Measurements from ENCODE around the gene SFXN5. TPM values are rescaled to one million over a fixed set of nuclear protein-coding genes. Genes with fewer than 3 reads are reported as not detected.

The SFXN5 gene
- total RNA-seq, 1 experiment from 2014 or later, result 6.0 TPM

DNA sequence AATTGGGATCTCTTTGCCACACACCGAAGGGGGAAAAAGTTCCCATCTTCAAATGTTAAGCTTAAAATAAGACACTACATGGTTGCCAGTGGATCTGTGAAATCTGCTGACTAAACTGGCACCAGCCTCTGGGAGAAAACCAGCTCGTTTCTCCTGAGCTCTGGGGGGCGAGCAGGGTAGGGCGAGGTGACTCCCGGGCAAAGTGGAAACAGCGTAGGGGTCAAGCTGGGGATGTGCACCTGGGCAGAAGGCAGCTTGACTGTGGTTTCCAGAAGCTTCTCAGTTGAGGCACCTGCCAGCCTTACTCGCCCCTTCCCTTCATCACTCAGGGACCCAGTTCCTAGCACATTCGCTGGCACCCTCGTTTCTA lies 62.8 kb downstream of the SFXN5 start:
- H3K36me3 Mint-ChIP-seq (ENCODE audit: insufficient read depth, unreplicated experiment), result no peaks in the 10 kb centered on the region
- peaks cover 3% of the 10 kb centered on the region for H3K4me1 Mint-ChIP-seq (ENCODE audit: insufficient read depth, unreplicated experiment)
- no TSS peak for BruUV-seq (replicated peaks)
- no peak for DNase-seq (ENCODE audit: unreplicated experiment)
- POLR2A ChIA-PET, result no interaction called here
- CTCF ChIA-PET, result interaction anchor here (0.7 to 4.5 kb wide), 3 partner anchors 15 to 23 kb away, joined by 3 to 17 read pairs (median 7); no protein-coding TSS in a partner anchor
- no peak overlapping the region for H3K4me3 Mint-ChIP-seq (ENCODE audit: unreplicated experiment)
- intact Hi-C loops (cut with micrococcal nuclease), result no loop called here
- TF ChIP-seq, protein P1, sequence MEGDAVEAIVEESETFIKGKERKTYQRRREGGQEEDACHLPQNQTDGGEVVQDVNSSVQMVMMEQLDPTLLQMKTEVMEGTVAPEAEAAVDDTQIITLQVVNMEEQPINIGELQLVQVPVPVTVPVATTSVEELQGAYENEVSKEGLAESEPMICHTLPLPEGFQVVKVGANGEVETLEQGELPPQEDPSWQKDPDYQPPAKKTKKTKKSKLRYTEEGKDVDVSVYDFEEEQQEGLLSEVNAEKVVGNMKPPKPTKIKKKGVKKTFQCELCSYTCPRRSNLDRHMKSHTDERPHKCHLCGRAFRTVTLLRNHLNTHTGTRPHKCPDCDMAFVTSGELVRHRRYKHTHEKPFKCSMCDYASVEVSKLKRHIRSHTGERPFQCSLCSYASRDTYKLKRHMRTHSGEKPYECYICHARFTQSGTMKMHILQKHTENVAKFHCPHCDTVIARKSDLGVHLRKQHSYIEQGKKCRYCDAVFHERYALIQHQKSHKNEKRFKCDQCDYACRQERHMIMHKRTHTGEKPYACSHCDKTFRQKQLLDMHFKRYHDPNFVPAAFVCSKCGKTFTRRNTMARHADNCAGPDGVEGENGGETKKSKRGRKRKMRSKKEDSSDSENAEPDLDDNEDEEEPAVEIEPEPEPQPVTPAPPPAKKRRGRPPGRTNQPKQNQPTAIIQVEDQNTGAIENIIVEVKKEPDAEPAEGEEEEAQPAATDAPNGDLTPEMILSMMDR (IDR thresholded peaks at IDR 0.05; ENCODE audit: unreplicated experiment), result no peak
- no peak overlapping the region for H3K27ac Mint-ChIP-seq (ENCODE audit: low read depth, unreplicated experiment)
- no peaks in the 10 kb centered on the region for H3K9me3 Mint-ChIP-seq (ENCODE audit: unreplicated experiment)
- H3K27me3 Mint-ChIP-seq (ENCODE audit: insufficient read depth, unreplicated experiment), result no peaks in the 10 kb centered on the region

DNA sequence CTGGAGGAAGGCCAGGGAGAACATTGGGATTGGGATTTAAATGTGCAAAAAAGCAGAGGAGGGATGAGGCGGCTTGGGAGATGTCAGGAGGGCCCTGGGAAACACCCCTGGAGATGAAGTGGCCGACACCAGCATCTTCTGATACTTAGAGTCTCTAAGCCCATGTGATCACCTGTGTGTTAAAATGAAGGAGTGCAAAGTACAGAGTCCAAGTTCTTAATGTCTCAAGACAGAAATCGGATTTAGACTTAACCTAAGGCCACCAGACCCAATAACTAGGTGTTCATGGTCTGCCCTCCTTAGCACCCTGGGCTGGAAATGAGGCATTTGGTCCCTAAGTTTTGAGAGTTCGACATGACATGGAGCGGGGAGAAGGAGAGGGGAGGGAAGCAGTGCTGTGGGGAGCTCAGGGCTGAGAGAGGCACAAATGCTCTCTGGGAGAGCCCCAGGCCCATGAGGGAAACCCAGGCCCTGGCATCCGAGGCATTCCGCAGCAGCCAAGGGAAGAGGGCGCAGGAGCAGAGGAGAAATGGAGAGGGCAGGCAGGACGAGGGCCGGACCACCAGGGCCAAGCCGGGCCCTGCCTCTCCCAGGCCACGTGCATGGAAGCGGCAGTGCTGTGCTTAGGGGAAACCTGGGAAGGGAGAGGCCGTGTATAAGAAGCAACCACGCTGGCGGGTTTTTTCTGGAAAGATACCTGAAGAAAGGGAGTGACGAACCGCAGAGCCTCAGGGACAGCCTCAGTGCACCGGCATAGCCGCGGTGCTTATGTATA lies 63.3 kb downstream of the SFXN5 start:
- no peak overlapping the region for H3K27ac Mint-ChIP-seq (ENCODE audit: low read depth, unreplicated experiment)
- intact Hi-C loops (cut with micrococcal nuclease), result no loop called here
- no peaks in the 10 kb centered on the region for H3K36me3 Mint-ChIP-seq (ENCODE audit: insufficient read depth, unreplicated experiment)
- H3K4me1 Mint-ChIP-seq (ENCODE audit: insufficient read depth, unreplicated experiment), result no peaks in the 10 kb centered on the region
- no peak for DNase-seq (ENCODE audit: unreplicated experiment)
- ChIA-PET POLR2A (no interaction called here), CTCF (interaction anchor here (0.6 to 4.5 kb wide), 6 partner anchors 14 to 155 kb away, joined by 3 to 17 read pairs (median 4); no protein-coding TSS in a partner anchor)
- H3K27me3 Mint-ChIP-seq (ENCODE audit: insufficient read depth, unreplicated experiment), result no peaks in the 10 kb centered on the region
- H3K4me3 Mint-ChIP-seq (ENCODE audit: unreplicated experiment), result no peak overlapping the region
- H3K9me3 Mint-ChIP-seq (ENCODE audit: unreplicated experiment), result no peaks in the 10 kb centered on the region
- TF ChIP-seq, protein P1 (IDR thresholded peaks at IDR 0.05; ENCODE audit: unreplicated experiment), result no peak
- BruUV-seq (replicated peaks), result no TSS peak

DNA sequence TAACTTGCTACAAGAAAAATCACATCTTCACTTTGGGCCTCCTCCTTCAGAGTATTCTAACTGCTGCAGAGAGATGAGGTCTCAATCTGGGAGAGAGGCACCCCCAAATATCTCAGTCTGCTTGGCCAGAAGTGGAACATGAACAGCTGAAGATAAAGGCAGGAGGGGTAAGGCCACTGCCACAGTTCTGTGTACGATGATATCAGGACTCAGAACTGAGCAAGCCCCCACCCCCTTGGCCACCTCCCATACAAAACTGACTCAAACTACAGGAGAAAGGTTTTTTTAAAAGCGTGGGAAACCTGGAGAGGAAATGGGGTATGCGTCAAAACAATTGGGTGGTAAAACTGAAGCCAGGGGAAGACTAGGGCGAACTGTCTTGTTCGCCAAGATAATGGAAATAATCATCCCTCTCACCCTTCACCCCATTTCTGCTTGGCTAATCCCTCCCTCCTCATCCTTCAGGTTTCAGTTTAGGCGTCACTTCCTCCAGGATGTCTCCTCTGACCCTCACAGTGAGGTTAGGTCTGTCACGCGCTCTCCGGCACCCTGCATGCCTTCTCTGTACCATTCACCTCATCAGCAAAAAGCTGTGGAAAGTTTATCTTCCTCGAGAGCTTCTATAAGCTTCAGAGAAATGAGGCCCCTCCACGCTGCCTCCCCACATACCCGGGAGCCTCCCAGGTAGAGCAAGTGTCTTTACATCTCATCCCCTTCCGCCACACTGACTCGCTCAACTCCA lies 64.4 kb downstream of the SFXN5 start:
- H3K27me3 Mint-ChIP-seq (ENCODE audit: insufficient read depth, unreplicated experiment), result no peaks in the 10 kb centered on the region
- TF ChIP-seq, protein P1 (IDR thresholded peaks at IDR 0.05; ENCODE audit: unreplicated experiment), result no peak
- intact Hi-C loops (cut with micrococcal nuclease), result no loop called here
- ChIA-PET CTCF (interaction anchor here (0.6 to 4.5 kb wide), 5 partner anchors 13 to 115 kb away, joined by 3 to 17 read pairs (median 3); no protein-coding TSS in a partner anchor), POLR2A (no interaction called here)
- BruUV-seq (replicated peaks), result no TSS peak
- H3K4me1 Mint-ChIP-seq (ENCODE audit: insufficient read depth, unreplicated experiment), result no peaks in the 10 kb centered on the region
- DNase-seq (ENCODE audit: unreplicated experiment), result no peak
- H3K27ac Mint-ChIP-seq (ENCODE audit: low read depth, unreplicated experiment), result no peak overlapping the region
- H3K4me3 Mint-ChIP-seq (ENCODE audit: unreplicated experiment), result no peak overlapping the region
- no peaks in the 10 kb centered on the region for H3K36me3 Mint-ChIP-seq (ENCODE audit: insufficient read depth, unreplicated experiment)
- H3K9me3 Mint-ChIP-seq (ENCODE audit: unreplicated experiment), result no peaks in the 10 kb centered on the region

DNA sequence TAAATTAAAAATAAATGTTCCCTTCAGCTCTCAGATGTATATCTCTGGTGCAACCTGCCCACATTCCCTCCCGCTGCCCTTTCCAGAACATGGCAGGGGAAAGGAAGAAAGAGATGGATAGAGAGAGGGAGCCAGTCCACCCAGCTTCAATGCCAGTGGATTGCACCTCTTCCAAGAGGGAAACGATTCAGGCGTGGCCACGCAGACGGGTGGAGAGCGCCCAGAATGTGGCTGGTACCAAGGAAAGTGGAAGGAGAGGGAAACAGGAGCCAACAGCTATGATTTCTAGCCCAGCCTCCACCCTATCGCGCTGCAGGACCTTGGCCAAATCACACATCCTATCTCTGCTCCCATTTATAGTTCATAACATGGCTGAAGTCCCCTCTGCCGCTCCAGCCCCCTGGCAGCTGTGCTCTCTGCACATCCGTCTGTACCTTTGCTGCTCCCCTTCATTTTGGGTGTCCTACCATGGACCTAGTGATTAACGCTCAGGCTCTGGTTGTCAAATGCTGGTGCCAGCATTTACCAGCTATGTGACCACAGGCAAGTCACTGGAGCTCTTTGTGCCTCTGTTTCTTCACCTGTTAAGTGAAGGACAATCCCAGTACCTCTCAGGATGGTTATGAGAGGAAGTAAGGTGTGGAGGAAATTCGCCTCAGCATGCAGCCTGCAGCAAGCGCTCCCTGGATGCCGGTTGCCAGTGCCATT lies 66.5 kb downstream of the SFXN5 start:
- intact Hi-C loops (cut with micrococcal nuclease), result no loop called here
- ChIA-PET POLR2A (interaction anchor here (0.6 to 1.1 kb wide), 2 partner anchors 22 to 48 kb away, joined by 3 read pairs; no protein-coding TSS in a partner anchor), CTCF (interaction anchor here (0.7 to 1.6 kb wide), 3 partner anchors 11 to 113 kb away, joined by 3 to 5 read pairs (median 3); no protein-coding TSS in a partner anchor)
- Mint-ChIP-seq H3K27me3 (ENCODE audit: insufficient read depth, unreplicated experiment) (no peaks in the 10 kb centered on the region), H3K4me1 (ENCODE audit: insufficient read depth, unreplicated experiment) (no peaks in the 10 kb centered on the region), H3K36me3 (ENCODE audit: insufficient read depth, unreplicated experiment) (no peaks in the 10 kb centered on the region), H3K27ac (ENCODE audit: low read depth, unreplicated experiment) (no peak overlapping the region), H3K9me3 (ENCODE audit: unreplicated experiment) (no peaks in the 10 kb centered on the region), H3K4me3 (ENCODE audit: unreplicated experiment) (no peak overlapping the region)
- DNase-seq (ENCODE audit: unreplicated experiment), result no peak
- TF ChIP-seq, protein P1 (IDR thresholded peaks at IDR 0.05; ENCODE audit: unreplicated experiment), result no peak
- BruUV-seq (replicated peaks), result no TSS peak

All from MCF 10A (cell line).